Measurements from ENCODE around the gene RPL37. TPM values are rescaled to one million over a fixed set of nuclear protein-coding genes. Genes with fewer than 3 reads are reported as not detected.

The RPL37 gene
- total and polyA plus RNA-seq, 9 of the 15 experiments (the other 6 are each of a cell fraction or from before 2014, with no cell fraction given): 2,342 to 7,963 (median 4,091) TPM

DNA sequence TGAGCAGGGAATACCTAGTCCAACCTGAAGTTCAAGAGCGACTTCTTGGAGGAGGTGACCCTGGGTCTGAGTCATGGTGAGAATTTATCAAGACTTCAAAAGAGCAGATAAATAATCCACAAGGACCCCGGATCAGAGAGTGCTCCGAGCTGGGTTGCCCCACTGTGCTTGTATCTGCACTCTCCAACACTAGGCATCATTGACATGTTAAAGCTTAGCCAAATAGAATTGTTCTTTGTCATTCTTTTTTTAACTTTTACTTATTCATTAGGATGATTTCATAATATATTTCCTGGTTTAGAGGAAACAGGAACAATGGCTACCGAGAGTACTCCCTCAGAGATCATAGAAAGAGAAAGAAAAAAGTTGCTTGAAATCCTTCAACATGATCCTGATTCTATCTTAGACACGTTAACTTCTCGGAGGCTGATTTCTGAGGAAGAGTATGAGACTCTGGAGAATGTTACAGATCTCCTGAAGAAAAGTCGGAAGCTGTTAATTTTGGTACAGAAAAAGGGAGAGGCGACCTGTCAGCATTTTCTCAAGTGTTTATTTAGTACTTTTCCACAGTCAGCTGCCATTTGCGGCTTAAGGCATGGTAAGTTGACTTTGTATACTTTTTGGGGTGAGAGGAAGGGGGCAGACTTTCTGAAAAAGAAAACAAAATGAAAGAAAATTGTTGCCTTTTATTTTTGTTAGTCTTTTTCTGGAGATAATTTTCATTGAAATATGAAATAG lies 6.2 kb upstream of the RPL37 start, which contains the start of gene CARD6 (continued):
- TF ChIP-seq MTA3 (IDR thresholded peaks at IDR 0.05; ENCODE audit: borderline replicate concordance) (0 out of 2 replicates have a peak, but pooled peaks have one; percentile 17), POLR2H (tag; IDR thresholded peaks at IDR 0.05; ENCODE audit: low read depth) (peak; percentile 23; the same call in 1 of the 2 replicates), NR1H2 (CRISPR knock-in tag; IDR thresholded peaks at IDR 0.05) (no peak), ZNF766 (CRISPR knock-in tag; conservative IDR thresholded peaks at IDR 0.05) (peak; percentile 75), PML (IDR thresholded peaks at IDR 0.05; ENCODE audit: low read length) (peak; percentile 14; the same call in 1 of the 2 replicates), NFE2 (IDR thresholded peaks at IDR 0.05; ENCODE audit: low read depth) (peak; percentile 62), CREM (IDR thresholded peaks at IDR 0.05; ENCODE audit: low read depth) (no peak), GATAD2B (IDR thresholded peaks at IDR 0.05; ENCODE audit: borderline replicate concordance) (0 out of 2 replicates have a peak, but pooled peaks have one; percentile 18), POLR2G (IDR thresholded peaks at IDR 0.05; ENCODE audit: low read depth, low read length) (peak; percentile 37; the same call in 1 of the 2 replicates), SUPT5H (IDR thresholded peaks at IDR 0.05) (peak; percentile 53), ZSCAN29 (IDR thresholded peaks at IDR 0.05) (0 out of 2 replicates have a peak, but pooled peaks have one; percentile 22), C11orf30 (IDR thresholded peaks at IDR 0.05; ENCODE audit: low read depth) (peak; percentile 82), U2AF1 (optimal IDR thresholded peaks at IDR 0.05; ENCODE audit: low read depth, low read length) (no peak), ZNF143 (CRISPR knock-in tag; IDR thresholded peaks at IDR 0.05) (no peak), HCFC1 (IDR thresholded peaks at IDR 0.05; ENCODE audit: low read depth, low read length) (peak; percentile 16; the same call in 1 of the 2 replicates), ADNP (tag; IDR thresholded peaks at IDR 0.05) (peak; percentile 86), ZNF23 (CRISPR knock-in tag; IDR thresholded peaks at IDR 0.05) (no peak), THRA (IDR thresholded peaks at IDR 0.05) (no peak), NBN (IDR thresholded peaks at IDR 0.05; ENCODE audit: low read depth) (peak; percentile 22; the same call in 1 of the 2 replicates), ZNF431 (CRISPR knock-in tag; IDR thresholded peaks at IDR 0.05) (no peak), SMARCC2 (IDR thresholded peaks at IDR 0.05; ENCODE audit: low read depth) (0 out of 2 replicates have a peak, but pooled peaks have one; percentile 31), PHF8 (IDR thresholded peaks at IDR 0.05; ENCODE audit: borderline replicate concordance, low read length) (peak; percentile 27), MAFG (tag; conservative IDR thresholded peaks at IDR 0.05) (peak; percentile 80), CUX1 (CRISPR knock-in tag; IDR thresholded peaks at IDR 0.05) (peak; percentile 18; the same call in 1 of the 2 replicates)
